Measurements from ENCODE around the gene QPCTL. TPM values are rescaled to one million over a fixed set of nuclear protein-coding genes. Genes with fewer than 3 reads are reported as not detected.
A peak's percentile ranks its signal among the peaks of the same experiment; 100 is the strongest.

Gene QPCTL
- total and polyA plus RNA-seq, 9 of the 15 experiments (the other 6 are each of a cell fraction or from before 2014, with no cell fraction given), result 0.99 to 31.3 (median 12.7) TPM

DNA sequence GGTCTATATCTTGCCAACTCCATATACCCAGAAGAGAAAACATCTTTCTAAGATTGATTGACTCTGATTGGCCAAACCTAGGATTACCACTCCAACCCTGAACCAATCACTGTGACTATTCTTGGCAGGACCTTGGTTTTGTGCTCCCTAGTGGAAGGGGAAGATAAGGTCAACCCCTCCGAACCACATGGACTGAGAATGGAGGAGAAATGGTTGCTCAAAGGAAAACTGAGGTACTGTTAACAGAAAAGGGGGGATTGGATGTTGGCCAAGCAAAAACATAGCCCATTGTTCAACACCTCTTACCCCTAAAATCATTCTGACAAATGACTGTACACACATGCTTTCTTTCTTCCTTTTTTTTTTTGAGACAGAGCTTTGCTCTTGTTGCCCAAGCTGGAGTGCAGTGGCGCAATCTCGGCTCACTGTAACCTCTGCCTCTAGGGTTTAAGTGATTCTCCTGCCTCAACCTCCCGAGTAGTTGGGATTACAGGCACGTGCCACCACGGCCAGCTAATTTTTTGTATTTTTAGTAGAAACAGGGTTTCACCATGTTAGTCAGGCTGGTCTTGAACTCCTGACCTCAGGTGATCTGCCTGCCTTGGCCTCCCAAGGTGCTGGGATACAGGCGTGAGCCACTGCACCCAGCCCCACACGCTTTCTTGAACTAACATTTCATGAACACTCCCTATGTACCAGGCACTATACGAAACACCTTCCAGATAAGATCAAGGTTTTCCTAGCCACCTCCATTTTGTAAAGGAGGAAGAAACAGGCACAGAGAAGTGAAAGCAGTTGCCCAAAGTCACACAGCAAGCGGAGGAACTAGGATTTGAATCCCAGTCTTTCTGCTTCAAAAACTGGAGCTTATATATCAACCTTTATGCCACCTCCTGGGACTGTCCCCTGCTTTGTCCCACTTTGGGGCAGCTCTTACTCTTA lies 47.3 kb downstream of the QPCTL start (continued):
- no peak for TF ChIP-seq ZNF263 (CRISPR knock-in tag; IDR thresholded peaks at IDR 0.05; ENCODE audit: borderline replicate concordance)
- TF ChIP-seq NEUROD1 (IDR thresholded peaks at IDR 0.05; ENCODE audit: borderline replicate concordance, low read depth, low read length, partially characterized antibody), result peak; percentile 73
- peak; percentile 96 for TF ChIP-seq BCOR (IDR thresholded peaks at IDR 0.05)
- peak; percentile 48 for TF ChIP-seq DPF2 (IDR thresholded peaks at IDR 0.05)
- TF ChIP-seq SAP30 (IDR thresholded peaks at IDR 0.05; ENCODE audit: borderline replicate concordance, insufficient read depth, low read depth, low read length, poor library complexity, severe bottlenecking), result no peak
- TF ChIP-seq, protein P1, sequence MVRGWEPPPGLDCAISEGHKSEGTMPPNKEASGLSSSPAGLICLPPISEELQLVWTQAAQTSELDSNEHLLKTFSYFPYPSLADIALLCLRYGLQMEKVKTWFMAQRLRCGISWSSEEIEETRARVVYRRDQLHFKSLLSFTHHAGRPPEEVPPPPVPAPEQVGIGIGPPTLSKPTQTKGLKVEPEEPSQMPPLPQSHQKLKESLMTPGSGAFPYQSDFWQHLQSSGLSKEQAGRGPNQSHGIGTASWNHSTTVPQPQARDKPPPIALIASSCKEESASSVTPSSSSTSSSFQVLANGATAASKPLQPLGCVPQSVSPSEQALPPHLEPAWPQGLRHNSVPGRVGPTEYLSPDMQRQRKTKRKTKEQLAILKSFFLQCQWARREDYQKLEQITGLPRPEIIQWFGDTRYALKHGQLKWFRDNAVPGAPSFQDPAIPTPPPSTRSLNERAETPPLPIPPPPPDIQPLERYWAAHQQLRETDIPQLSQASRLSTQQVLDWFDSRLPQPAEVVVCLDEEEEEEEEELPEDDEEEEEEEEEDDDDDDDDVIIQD (CRISPR knock-in tag; IDR thresholded peaks at IDR 0.05), result no peak
- TF ChIP-seq CREB3 (tag; conservative IDR thresholded peaks at IDR 0.05; ENCODE audit: low read depth), result peak; percentile 85
- no peak for TF ChIP-seq ZNF512 (tag; IDR thresholded peaks at IDR 0.05)
- peak; percentile 55 for TF ChIP-seq CBFA2T3 (IDR thresholded peaks at IDR 0.05)
- TF ChIP-seq, protein P2, sequence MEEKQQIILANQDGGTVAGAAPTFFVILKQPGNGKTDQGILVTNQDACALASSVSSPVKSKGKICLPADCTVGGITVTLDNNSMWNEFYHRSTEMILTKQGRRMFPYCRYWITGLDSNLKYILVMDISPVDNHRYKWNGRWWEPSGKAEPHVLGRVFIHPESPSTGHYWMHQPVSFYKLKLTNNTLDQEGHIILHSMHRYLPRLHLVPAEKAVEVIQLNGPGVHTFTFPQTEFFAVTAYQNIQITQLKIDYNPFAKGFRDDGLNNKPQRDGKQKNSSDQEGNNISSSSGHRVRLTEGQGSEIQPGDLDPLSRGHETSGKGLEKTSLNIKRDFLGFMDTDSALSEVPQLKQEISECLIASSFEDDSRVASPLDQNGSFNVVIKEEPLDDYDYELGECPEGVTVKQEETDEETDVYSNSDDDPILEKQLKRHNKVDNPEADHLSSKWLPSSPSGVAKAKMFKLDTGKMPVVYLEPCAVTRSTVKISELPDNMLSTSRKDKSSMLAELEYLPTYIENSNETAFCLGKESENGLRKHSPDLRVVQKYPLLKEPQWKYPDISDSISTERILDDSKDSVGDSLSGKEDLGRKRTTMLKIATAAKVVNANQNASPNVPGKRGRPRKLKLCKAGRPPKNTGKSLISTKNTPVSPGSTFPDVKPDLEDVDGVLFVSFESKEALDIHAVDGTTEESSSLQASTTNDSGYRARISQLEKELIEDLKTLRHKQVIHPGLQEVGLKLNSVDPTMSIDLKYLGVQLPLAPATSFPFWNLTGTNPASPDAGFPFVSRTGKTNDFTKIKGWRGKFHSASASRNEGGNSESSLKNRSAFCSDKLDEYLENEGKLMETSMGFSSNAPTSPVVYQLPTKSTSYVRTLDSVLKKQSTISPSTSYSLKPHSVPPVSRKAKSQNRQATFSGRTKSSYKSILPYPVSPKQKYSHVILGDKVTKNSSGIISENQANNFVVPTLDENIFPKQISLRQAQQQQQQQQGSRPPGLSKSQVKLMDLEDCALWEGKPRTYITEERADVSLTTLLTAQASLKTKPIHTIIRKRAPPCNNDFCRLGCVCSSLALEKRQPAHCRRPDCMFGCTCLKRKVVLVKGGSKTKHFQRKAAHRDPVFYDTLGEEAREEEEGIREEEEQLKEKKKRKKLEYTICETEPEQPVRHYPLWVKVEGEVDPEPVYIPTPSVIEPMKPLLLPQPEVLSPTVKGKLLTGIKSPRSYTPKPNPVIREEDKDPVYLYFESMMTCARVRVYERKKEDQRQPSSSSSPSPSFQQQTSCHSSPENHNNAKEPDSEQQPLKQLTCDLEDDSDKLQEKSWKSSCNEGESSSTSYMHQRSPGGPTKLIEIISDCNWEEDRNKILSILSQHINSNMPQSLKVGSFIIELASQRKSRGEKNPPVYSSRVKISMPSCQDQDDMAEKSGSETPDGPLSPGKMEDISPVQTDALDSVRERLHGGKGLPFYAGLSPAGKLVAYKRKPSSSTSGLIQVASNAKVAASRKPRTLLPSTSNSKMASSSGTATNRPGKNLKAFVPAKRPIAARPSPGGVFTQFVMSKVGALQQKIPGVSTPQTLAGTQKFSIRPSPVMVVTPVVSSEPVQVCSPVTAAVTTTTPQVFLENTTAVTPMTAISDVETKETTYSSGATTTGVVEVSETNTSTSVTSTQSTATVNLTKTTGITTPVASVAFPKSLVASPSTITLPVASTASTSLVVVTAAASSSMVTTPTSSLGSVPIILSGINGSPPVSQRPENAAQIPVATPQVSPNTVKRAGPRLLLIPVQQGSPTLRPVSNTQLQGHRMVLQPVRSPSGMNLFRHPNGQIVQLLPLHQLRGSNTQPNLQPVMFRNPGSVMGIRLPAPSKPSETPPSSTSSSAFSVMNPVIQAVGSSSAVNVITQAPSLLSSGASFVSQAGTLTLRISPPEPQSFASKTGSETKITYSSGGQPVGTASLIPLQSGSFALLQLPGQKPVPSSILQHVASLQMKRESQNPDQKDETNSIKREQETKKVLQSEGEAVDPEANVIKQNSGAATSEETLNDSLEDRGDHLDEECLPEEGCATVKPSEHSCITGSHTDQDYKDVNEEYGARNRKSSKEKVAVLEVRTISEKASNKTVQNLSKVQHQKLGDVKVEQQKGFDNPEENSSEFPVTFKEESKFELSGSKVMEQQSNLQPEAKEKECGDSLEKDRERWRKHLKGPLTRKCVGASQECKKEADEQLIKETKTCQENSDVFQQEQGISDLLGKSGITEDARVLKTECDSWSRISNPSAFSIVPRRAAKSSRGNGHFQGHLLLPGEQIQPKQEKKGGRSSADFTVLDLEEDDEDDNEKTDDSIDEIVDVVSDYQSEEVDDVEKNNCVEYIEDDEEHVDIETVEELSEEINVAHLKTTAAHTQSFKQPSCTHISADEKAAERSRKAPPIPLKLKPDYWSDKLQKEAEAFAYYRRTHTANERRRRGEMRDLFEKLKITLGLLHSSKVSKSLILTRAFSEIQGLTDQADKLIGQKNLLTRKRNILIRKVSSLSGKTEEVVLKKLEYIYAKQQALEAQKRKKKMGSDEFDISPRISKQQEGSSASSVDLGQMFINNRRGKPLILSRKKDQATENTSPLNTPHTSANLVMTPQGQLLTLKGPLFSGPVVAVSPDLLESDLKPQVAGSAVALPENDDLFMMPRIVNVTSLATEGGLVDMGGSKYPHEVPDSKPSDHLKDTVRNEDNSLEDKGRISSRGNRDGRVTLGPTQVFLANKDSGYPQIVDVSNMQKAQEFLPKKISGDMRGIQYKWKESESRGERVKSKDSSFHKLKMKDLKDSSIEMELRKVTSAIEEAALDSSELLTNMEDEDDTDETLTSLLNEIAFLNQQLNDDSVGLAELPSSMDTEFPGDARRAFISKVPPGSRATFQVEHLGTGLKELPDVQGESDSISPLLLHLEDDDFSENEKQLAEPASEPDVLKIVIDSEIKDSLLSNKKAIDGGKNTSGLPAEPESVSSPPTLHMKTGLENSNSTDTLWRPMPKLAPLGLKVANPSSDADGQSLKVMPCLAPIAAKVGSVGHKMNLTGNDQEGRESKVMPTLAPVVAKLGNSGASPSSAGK (IDR thresholded peaks at IDR 0.05), result peak; percentile 89

All from K562 (cell line).